GM21619 (cell line): ENCODE measurements around the gene XYLB.

Experiments
- ATAC-seq: cut with Tn5 transposase; IDR thresholded peaks from one replicate; pipeline ENCODE4 v1.9.1; 2021; ENCODE audit not compliant: unreplicated experiment

The XYLB gene

DNA sequence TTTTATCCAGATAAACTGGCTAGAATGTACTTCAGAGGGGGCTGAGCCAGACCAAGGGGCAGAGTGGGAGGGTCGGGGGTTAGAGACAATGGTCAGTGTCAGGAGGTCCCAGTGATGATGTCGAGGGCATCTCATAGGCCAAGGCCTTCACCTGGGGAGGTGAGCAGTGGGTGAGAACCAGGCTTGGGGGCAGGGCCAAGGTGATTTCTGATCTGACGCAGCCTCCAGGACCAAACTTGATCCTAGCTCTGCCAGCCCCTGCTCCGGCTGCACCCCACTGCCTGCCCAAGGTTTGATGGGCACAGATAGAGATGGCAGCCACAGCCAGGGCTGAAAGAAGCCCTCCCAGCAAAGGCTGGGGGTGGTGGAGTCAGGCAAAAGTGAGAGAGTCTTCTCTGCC is 14.9 kb downstream of the XYLB start:
- no peak for ATAC-seq

DNA sequence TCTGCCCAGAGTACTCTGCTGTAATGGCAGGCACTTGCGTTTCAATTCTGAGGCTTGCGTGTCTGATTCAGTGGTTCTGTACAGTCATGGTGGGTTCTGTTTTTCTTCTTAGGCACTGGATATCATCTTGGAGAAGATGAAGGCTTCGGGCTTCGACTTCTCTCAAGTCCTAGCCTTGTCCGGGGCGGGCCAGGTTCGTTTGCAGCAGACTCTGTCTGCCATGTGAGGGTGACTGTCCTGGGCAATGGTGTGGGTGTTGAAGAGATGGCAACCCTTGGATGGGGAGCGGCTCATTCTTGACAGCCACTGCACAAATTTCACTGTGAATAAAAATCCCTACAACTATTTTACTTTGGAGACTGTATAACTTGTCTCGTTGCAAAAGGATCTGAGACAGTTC is 16.2 kb downstream of the XYLB start:
- no peak for ATAC-seq

DNA sequence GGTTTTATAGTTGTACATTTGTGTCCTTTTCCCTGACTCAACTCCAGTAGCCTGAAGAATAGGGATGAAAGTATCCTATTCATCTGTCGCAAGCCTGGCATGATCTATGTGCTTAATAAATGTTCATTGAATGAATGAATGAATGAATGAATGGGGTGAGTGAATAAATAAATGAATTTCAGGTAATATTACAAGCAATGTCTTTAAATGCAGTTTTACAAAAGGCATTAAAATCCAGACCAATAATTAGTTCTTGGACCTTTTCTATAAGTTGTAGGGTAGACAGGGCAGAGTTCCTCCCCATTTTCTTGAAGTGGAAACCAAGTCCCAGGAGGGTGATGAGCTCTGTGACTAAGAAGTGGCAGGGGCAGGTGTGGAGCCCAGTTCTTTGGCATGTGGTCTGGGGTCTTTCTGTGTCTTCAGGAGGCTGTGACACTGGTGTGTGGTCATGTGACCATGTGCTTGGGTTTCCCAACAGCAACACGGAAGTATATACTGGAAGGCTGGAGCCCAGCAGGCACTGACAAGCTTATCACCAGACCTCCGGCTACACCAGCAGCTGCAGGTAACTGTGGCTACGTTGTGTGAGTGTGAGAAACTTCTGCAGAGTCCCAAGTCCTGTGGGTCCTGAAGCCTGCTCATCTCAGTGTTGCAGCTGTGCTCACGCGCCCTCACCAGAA is 18.3 kb downstream of the XYLB start:
- ATAC-seq: no peak

DNA sequence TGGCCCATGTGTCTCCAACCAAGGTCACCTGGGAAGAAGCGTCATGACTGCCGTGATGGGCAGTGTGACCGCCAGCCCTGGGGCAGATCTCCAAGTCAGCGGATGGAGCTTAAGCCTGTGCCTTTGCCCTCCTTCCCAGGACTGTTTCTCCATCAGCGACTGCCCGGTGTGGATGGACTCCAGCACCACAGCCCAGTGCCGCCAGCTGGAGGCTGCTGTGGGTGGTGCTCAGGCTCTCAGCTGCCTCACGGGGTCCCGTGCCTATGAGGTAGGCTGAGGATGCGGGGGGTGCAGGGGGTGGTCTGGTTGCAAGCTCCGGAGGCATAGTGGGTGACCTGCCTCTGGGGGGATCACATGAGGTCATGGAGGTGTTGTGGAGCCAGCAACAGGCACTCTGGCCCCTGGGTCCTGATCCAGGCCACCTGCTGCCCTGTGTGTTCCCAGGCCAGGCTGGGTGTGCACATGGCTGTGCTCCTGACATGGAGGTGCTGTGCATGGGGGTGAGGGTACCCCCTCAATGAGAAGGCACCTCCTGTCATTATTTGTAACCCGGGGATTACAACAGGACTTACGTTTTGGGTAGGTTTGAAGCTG is 19.0 kb downstream of the XYLB start:
- no peak for ATAC-seq

DNA sequence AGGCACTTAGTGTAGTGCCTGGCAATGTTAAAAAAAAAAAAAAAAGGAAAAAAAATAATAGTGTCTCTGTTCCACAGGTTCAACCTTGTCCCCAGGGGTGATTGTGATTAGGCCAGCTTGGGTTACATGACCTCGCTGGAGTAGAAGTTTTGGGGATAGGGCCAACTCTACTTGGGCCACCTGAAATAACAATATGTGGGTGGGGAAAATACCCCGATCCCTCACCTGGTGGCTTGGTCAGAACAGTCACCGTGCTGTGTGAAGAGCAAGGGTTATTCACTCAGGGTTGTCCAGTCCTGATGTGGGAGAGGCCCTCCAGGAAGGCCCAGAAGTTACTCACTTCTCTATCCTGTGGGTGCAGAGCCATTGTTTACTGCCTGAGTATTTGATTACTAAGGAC is 19.5 kb downstream of the XYLB start:
- no peak for ATAC-seq

DNA sequence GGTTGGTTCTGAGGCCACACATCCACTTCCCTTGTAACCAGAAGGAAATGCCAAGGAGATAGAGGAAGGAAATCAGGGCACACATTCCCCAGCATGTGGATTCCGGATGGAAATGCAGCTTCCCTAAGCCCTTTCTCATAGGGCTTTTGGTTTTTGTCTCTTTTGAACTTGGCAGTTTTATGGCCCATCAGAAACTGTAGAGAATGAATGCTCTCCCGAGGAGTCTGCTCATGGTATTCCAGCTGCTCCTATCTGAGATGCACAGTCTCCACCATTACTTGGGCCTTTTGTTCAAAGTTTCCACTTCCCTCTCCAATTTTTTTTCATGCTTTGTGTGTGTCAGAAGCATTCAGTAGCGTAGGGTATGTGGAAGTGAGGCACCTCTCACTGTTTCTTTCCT is 21.2 kb downstream of the XYLB start:
- ATAC-seq: no peak

DNA sequence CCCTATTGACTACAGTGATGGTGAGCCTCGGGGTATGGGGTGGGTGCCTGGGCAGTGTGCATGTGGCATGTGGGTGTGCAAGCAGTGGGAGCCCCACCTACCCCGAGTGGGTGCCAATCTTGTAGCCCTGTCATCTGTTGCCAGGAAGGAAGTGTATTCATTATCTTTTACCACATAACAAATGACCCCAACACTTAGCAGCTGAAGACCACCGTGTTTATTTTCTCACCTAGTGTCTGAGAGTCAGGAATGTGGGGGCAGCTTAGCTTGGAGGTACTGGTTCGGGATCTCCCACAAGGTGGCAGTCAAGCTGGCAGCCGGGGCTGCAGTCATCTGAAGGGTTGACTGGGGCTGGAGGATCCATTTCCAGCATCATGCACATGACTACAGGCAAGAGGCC is 21.7 kb downstream of the XYLB start:
- no peak for ATAC-seq

DNA sequence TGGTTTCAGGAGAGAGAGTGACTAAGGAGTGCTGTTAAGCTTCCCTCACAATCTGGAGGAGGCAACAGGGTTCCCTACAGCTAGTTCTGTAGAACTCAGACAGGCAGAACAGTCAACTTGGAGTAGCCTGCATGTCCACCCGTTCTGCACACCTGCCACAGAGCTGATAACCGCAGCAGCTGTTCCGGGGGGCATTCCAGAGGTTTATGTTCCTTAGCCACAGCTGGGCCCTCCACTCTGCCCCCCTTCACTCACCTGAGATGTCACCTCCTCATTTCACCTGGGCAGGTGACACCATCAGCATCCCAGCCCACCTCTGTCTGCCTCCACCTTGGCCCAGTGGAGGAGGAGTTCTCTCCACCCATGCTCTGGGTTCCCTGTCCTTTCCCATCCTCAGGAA is 22.6 kb downstream of the XYLB start:
- no peak for ATAC-seq

DNA sequence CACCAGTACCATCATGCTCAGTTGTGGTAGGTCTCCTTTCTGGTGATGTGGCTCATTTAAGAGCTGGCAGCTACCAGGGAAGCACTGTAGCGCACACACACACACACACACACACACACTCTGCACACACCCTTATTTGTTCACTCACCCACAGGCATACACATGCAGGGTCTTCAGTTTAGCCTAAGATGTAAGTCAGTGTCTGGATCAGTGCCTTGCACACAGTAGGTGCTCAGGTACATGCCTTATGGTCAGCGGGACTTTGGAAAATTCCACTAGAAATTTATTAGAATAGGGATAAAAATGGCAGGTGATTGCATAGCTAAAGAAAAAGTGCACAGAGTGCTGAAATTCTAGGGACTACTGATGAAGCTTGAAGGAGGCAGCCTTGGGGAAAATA is 23.6 kb downstream of the XYLB start:
- ATAC-seq: no peak

DNA sequence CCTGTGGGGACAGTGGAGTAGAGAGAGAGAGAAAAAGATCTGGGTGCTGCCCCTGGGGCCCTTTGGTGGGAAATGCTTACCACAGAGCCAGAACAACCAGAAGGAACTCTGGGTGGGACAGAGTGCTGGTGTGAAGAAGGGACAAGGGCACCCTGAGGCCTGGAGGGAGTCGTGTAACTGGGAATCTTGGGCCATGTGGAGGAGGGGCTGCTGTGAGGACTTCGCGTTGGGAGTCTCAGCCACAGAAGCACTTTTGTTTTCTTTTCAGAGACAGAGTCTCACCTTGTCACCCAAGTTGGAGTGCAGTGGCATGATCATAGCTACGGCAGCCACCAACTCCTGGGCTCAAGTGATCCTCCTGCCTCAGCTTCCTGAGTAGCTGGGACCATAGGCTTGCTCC is 24.3 kb downstream of the XYLB start:
- no peak for ATAC-seq

DNA sequence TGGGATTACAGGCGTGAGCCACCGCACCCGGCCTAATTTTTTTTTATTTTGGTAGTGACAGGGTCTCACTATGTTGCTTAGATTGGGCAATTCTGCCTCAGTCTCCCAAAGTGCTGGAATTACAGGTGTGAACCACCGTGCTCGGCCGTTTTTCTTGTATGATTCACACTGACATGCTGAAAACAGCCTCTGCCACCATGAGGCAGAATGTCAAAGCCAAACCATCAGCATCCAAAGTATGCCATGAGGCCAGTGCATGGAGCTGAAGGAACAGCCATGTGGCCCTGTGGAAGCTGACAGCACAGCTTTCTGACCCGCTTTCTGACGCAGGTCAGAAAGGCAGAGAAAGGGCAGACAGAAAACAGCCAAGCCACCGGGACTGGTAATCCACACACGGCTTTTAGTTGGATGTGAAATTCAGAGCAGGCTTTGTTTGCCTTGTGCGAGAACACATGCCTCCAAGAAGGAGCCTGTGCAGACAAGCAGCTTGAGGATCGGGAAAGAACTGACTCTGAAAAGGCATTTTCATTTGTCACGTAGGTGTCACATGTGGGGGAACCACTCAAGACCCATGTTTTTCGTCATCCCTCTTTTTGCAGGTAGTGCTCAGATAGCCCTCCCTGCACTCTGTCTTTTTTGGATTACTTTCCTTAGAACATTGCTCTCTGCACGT is 25.1 kb downstream of the XYLB start:
- no peak for ATAC-seq

DNA sequence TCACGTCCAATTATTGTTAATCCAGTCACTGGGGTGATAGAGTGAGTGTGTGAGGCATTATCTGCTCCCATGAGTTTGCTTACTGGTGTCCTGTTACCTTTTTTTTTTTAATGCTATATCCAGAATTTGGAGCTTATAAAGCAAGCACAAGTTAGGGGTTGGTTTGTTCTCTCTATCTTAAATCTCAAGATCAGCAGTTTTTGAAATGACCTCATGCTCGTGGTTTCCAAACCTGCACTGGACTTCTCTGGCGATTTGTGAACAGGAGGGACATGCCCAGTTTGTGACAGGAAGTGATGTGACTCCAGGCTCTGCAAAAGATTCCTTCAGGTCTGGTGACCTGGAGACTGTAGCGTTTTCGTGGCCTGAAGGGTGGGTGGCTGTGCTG is 25.6 kb downstream of the XYLB start:
- ATAC-seq: no peak

DNA sequence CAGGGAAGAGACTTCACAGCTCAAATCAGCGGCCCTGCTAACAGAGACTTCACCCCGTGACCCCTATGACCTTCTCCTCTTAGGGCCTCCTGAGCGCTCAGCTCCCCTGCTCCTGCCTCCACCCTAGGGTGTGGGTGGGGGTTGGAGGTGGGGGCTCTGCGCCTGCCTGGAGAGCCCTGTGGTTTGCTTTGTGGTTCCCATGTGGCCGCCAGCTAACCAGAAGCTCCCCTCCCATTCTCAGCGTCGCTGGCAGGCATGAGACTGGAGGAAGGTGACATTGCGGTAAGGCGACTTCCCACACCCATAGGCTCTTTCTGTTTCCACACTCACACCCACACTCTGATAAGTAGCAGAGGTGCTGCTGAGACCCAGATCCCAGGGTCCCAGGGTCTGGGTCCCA is 27.6 kb downstream of the XYLB start:
- no peak for ATAC-seq

DNA sequence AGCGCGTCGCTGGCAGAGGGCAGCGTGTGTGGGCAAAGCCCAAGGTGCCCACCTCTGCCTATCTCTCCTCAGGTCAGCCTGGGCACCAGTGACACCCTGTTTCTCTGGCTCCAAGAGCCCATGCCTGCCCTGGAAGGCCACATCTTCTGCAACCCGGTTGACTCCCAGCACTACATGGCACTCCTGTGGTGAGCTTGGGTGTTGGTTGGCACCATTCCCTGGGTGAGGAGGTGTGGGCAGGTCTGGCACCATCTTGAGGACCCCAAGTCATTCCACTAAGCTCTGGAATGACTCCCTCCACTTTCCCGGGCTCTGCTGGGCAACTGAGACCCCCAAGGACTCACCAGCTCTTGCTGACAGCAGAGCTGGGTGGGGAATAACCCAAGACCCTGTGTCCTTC is 28.5 kb downstream of the XYLB start:
- no peak for ATAC-seq

DNA sequence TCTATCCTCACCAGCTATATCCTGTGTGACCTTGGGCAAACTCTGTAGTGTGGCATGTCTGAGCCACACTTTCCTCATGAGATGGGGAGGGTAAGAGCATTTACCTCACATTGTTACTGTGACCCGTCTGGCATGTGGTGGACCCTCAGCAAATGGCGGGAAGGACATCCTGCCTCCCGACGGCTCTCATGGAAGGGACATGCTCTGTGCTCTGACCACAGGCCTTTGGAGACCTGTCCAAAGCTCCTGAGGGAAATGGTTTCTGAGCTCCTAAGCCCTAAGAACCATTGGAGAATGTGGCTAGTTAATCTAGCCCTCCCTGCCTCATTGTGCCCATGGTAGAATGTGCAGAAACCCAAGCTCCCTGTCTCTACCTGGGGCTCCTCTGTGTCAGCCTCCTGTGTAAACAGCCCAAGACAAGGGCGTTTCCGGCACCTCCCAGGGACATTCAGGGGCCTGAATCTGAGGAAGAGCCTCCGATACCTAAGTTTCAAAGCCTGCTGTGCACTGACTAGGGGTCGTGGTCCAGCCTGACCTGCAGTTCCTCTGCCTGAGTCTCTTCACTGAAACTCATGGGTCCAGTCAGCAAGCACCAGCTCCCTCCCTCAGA is 29.0 kb downstream of the XYLB start:
- no peak for ATAC-seq

DNA sequence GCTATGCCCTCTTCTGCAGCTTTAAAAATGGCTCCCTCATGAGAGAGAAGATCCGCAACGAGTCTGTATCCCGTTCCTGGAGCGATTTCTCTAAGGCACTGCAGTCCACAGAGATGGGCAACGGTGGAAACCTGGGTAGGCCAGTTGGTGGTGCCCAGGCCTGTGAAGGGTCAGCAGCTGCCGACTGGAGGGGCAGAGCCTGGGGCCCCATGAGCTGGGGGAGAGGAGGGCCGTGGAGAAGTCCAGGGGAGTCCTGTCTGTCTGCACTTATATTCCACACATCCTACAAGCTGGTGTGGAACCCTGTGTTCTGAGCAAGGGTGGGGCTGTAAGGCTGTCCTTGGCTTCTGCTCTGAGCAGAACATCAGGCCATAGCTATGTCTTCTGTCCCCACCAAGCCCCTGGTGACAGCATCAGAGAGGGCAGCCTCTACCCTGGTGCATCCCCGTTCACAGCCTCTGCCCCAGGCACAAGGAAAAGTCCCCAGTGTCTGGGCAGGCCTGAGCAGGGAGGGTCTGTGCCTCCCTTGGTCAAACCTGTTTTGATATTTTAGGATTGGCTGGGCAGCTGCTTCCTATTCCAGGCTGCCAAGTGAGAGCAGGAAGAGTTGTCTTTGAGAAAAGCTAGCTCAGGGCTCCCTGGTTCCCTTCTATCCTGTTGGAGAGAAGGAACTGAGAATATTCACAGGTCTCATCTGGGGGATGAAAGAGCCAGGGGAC is 29.7 kb downstream of the XYLB start:
- no peak for ATAC-seq

DNA sequence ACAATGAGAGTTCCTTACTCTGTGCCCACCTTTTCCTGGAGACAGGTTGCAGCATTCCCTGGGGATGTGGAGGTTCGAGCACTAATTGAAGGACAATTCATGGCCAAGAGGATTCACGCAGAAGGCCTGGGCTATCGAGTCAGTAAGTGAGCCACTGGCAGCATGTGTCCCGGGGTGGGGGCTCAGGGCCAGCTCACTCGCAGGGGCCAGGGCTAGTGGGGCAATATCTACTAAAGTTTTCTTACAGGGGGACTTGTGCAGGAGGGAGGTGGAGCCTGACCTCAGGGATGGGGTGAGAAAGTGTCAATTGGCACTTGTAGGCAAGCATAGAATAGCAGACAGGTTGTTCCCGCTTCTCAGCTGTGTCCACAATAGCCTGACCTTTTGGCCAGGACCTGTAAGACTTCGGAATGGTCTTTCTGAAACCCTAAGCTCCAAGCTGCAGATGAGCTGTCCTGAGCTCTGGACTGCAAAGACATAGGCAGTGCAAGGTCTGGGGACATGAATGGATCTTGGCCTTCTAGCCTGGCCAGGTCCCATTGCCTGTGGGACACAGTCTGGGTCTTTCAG is 32.7 kb downstream of the XYLB start:
- no peak for ATAC-seq

DNA sequence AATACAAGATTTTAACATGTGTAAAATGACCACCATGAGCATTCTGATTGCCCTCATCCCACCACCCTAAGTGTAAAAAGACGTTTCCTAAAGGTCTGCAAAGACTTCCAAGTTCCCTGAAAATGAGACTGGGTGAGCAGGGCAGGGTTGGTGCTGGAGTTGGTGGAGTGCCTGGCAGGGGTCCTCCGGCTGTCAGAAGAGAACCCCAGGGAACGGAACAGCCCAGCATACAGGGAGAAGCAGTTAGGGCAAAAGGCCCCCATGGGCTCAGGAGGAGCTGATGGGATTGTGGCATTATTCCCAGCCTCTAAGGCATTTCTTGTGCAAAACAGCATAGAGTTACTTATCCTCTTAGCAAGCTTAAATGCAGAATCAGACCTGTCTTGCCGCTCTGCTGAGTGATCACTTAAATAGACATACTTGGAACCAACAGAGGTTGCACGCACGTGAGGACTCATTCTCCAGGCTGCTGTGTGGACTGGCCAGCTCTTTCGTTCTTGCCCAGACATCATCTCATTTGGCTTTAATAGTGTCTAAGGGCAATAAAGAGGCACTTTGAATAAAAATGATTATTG is 36.0 kb downstream of the XYLB start:
- ATAC-seq: no peak

DNA sequence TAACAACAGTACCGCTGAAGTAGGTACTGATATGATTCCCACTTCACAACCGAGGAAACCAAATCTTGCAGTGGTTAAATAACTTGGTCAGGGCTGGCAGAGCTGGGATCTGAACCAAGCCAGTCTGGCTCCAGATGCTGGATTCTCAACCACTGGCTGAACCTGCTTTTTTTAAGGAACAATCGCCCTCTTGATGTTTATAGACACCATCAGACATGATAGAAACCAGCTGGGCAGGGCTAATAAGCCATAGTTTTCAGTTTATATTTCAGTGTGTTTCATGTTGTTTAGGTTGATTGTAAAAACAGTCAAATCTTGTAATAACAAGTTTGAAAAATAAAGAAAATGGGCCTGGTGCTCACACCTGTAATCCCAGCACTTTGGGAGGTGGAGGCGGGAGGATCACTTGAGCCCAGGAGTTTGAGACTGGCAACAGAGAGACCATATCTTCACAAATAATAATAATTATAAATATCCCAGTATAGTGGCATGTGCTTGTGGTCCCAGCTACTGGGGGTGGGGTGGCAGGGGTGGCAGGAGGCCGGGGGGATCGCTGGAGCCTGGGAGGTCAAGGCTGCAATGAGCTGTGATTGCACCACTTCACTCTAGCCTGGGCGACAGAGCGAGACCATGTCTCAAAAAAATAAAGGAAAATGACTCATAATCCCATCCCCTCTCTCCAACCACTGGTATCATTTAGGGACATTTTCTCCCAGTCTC is 36.7 kb downstream of the XYLB start:
- no peak for ATAC-seq

DNA sequence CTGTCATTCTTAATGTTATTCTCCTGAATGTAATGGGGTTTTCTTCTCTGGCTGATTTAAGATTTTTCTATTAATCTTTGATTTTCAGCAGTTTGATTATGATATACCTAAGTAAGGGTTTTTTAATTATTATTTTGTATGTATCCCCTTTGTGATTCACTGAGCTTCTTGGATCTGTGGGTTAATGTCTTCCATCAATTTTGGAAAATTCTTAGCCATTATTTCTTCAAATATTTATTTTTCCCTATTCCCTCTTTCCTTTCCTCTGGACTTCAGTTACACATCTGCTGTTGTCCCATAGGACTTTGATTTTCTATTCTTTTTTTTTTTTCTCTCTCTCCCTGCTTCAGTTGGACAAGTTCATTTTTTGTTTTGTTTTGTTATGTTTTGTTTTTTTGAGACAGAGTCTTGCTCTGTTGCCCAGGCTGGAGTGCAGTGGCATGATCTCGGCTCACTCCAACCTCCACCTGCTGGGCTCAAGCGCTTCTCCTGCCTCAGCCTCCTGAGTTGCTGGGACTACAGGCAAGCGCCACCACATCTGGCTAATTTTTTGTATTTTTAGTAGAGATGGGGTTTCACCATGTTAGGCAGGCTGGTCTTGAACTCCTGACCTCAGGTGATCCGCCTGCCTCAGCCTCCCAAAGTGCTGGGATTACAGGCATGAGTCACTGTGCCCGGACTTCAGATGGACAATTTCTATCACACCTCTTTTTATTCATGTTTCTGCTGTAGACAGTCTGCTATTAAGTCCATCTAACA is 40.6 kb downstream of the XYLB start:
- ATAC-seq: no peak
